Heart right ventricle (tissue), 16 donors: Measurements from ENCODE around the gene HYAL1. TPM values are rescaled to one million over a fixed set of nuclear protein-coding genes. Genes with fewer than 3 reads are reported as not detected.

ENCODE experiments used
- ATAC-seq, 8 donors: fragments of 200-7000 bp; cut with Tn5 transposase; one replicate each; pipeline ENCODE4 v1.9.1; 2020; ENCODE audit warnings: mild to moderate bottlenecking in 8 of 8, moderate library complexity in 8 of 8, moderate number of reproducible peaks in 1 of 8
- DNase-seq, 2 donors: peaks; one replicate each; pipeline ENCODE4 v3.0.0-alpha.2; 2020
- H3K27ac ChIP-seq, 10 donors: fragments of 200-600 bp; sonication (generic) in 2 of 10; one replicate each; pipeline versions ENCODE4 v1.5.0 to v1.8.0; 2020 to 2022; ENCODE audit warnings: mild to moderate bottlenecking in 3 of 10
- H3K27me3 ChIP-seq, 7 donors: fragments of 200-600 bp; one replicate each; pipeline ENCODE4 v1.8.0; 2021 to 2022; ENCODE audit warnings: mild to moderate bottlenecking in 2 of 7
- H3K36me3 ChIP-seq, 9 donors: fragments of 200-600 bp; sonication (generic) in 1 of 9; one replicate each; pipeline versions ENCODE4 v1.5.0 to v1.8.0; 2020 to 2022; ENCODE audit warnings: mild to moderate bottlenecking in 2 of 9
- H3K4me1 ChIP-seq, 9 donors: fragments of 200-600 bp; sonication (generic) in 1 of 9; one replicate each; pipeline versions ENCODE4 v1.5.0 to v1.8.0; 2020 to 2022; ENCODE audit warnings: mild to moderate bottlenecking in 4 of 9
- H3K4me3 ChIP-seq, 10 donors: fragments of 200-600 bp; sonication (generic) in 2 of 10; one replicate each; pipeline versions ENCODE4 v1.5.0 to v1.8.0; 2020 to 2022; ENCODE audit warnings: mild to moderate bottlenecking in 7 of 10, moderate library complexity in 2 of 10
- H3K9me3 ChIP-seq, 11 donors: fragments of 200-600 bp in 10 of 11; sonication (generic) in 2 of 11; one replicate each; pipeline versions ENCODE4 v1.5.0 to v1.8.0; 2013 to 2022; ENCODE audit warnings: mild to moderate bottlenecking in 2 of 11, control low read depth in 1 of 11, moderate library complexity in 1 of 11
- WGBS, 2 donors: extraction: QIAGEN DNeasy Blood & Tissue Kit; methylation state at CpG; one replicate each; pipeline ENCODE4 v1.1.7; 2013; ENCODE audit warnings: inconsistent platforms in 1 of 2; 5-methylcytosine and 5-hydroxymethylcytosine counted together
- intact Hi-C, 10 donors: fragments of 100-400 bp; cut with DNase I; formaldehyde crosslinking; loops; one replicate each; pipeline versions ENCODE4 v1.11.1 to v1.14.2; 2022
- polyA plus RNA-seq, 2 donors: library from polyadenylated mRNA; stranded (reverse); fragments of 200-250 nt; gene quantifications; one replicate each; pipeline ENCODE4 v1.2.3, GENCODE V29; 2013
- total RNA-seq, 10 donors: library from RNA; stranded (reverse); fragmentation: NEBNext Ultra II Directional in 3 of 10; extraction: Animal tissue kit (Norgen Biotek cat#: 25700) in 3 of 10; gene quantifications; one replicate each; pipeline versions ENCODE4 v1.2.1 to v1.2.4, GENCODE V29; 2021 to 2023
- TF ChIP-seq, protein P1 (sequence below), 9 donors: fragments of 200-600 bp; sonication (generic) in 2 of 9; IDR thresholded peaks; one replicate each; pipeline versions ENCODE4 v1.5.0 to v1.8.0; 2021 to 2022; ENCODE audit warnings: antibody characterized with exemption in 9 of 9, mild to moderate bottlenecking in 5 of 9, moderate library complexity in 1 of 9
- donor health status: Arrhythmogenic right ventricular cardiomyopathy.
- donor health status: ischemic (EF 13 %, LVEDD 7.1; RV severe dilation, severe dysfunction).
- donor health status: healthy with polysubstance abuse.
- donor health status: DM: no; HTN: yes; CAD: no.
- donor health status: DM: no; HTN: no; CAD: no.
- donor health status: ischemic (EF 25% LVEDD 6.9; RV normal size, moderate dysfunction).
- donor health status: ischemic (EF 25% LVEDD 5.7; RV mildly dilated, moderate dysfunction).
- donor health status: healthy.
- donor health status: DM: yes; HTN: yes; CAD: no.
- donor health status: Ischemic cardiomyopathy.
- donor health status: ischemic (EF 35%, LVEDD 5.7; RV mildly dilated, moderate dysfunction).
- donor health status: nonischemic (EF 11% LVEDD 7.7; RV severe dilation, severe dysfunction).
- donor health status: DM: yes; HTN: yes; CAD: no.
- donor health status: PGD.
- donor health status: ischemic (EF 29% LVEDD 5.4; RV normal size, mild dysfunction).
- donor health status: nonischemic (EF 23%, LVEDD 6.1; RV moderate dilation, normal function).

Gene HYAL1
- total and polyA plus RNA-seq, 12 donors: 41.0 to 120 (median 66.7) TPM

GRCh38 chr3:50269977-50270413, 33.4 kb downstream of the HYAL1 start:
- Histone ChIP-seq H3K27ac (peak overlapping the region in 6 of 10 donors; percentile 45 to 98 (median 95)), H3K4me3 (peak overlapping the region in 4 of 10 donors; percentile 8 to 71 (median 54)), H3K9me3 (no peaks in the 10 kb centered on the region), H3K36me3 (no peaks in the 10 kb centered on the region), H3K27me3 (peaks cover 0 to 33% (median 6%) of the 10 kb centered on the region in 7 donors), H3K4me1 (peaks cover 13 to 77% (median 59%) of the 10 kb centered on the region in 9 donors)
- TF ChIP-seq, protein P1, sequence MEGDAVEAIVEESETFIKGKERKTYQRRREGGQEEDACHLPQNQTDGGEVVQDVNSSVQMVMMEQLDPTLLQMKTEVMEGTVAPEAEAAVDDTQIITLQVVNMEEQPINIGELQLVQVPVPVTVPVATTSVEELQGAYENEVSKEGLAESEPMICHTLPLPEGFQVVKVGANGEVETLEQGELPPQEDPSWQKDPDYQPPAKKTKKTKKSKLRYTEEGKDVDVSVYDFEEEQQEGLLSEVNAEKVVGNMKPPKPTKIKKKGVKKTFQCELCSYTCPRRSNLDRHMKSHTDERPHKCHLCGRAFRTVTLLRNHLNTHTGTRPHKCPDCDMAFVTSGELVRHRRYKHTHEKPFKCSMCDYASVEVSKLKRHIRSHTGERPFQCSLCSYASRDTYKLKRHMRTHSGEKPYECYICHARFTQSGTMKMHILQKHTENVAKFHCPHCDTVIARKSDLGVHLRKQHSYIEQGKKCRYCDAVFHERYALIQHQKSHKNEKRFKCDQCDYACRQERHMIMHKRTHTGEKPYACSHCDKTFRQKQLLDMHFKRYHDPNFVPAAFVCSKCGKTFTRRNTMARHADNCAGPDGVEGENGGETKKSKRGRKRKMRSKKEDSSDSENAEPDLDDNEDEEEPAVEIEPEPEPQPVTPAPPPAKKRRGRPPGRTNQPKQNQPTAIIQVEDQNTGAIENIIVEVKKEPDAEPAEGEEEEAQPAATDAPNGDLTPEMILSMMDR (IDR thresholded peaks at IDR 0.05): no peak
- ATAC-seq: no peak
- intact Hi-C loops: loop anchor here in 5 of 10 donors (2.0 to 10.0 kb wide), 8 partner anchors 41 to 148 kb away; partner anchors contain the start of genes HYAL2 (in 2 of the 5), GNAT1 (in 1 of the 5) and TUSC2 (in 1 of the 5)
- 87 to 88% methylated on average over 8 of the region's 8 CpGs for WGBS, 2 donors
- no peak for DNase-seq

DNA sequence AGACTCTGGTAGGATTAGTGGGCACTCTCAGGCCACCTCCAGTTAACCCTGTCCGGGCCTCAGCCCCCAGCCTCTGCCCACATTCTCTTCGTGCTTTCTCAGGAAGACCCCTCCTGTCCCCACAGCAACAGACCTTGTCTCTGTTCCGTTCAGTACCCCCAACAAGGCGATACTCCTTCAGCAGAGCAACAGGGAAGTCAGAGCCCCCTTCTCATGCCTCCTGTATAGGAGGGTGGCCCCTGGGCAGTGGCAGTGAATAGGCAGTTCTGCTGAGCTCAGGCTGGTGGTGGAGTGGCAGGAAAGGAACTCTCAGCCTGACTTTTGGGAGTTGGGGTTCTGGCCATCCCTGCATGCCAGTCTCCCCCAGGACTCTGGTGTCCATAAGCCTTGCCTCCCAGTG, 33.9 kb downstream of the HYAL1 start:
- DNase-seq (peak in 1 of 2 donors; percentile 20), ATAC-seq (no peak)
- intact Hi-C loops: loop anchor here in 1 of 10 donors (10.0 kb wide), 1 partner anchor 55 kb away; the partner anchor contains the start of genes HYAL2 and TUSC2
- TF ChIP-seq, protein P1 (IDR thresholded peaks at IDR 0.05): no peak
- H3K4me3 ChIP-seq: peak overlapping the region in 9 of 10 donors; percentile 14 to 71 (median 34)
- peaks cover 18 to 77% (median 62%) of the 10 kb centered on the region in 9 donors for H3K4me1 ChIP-seq
- H3K9me3 ChIP-seq: no peaks in the 10 kb centered on the region
- H3K27me3 ChIP-seq: peaks cover 0 to 27% (median 2%) of the 10 kb centered on the region in 7 donors
- 73 to 77% methylated on average over 4 of the region's 4 CpGs for WGBS, 2 donors
- H3K36me3 ChIP-seq: no peaks in the 10 kb centered on the region
- peak overlapping the region in 9 of 10 donors; percentile 45 to 98 (median 90) for H3K27ac ChIP-seq

- ATAC-seq (peak; percentile 3 to 67 (median 30)), DNase-seq (peak; percentile 66 to 68)
- TF ChIP-seq, protein P1 (IDR thresholded peaks at IDR 0.05): no peak
- no peaks in the 10 kb centered on the region for H3K9me3 ChIP-seq
- peak within 1 kb of the TSS in 9 of 10 donors; percentile 47 to 71 (median 63) for H3K4me3 ChIP-seq
- intact Hi-C loops: loop anchor here in 1 of 10 donors (10.0 kb wide), 1 partner anchor 56 kb away; the partner anchor contains the start of genes HYAL2 and TUSC2
- H3K27ac ChIP-seq: peak within 1 kb of the TSS in 9 of 10 donors; percentile 58 to 98 (median 94)
- peaks cover 20 to 77% (median 62%) of the 10 kb centered on the region in 9 donors for H3K4me1 ChIP-seq
- H3K36me3 ChIP-seq: no peaks in the 10 kb centered on the region
- WGBS, 2 donors: 36 to 42% methylated on average over 21 of the region's 21 CpGs
- H3K27me3 ChIP-seq: peaks cover 0 to 22% (median 0%) of the 10 kb centered on the region in 7 donors
Measured at GRCh38 chr3:50268703-50269451, 34.5 kb downstream of the HYAL1 start, which contains the start of gene SEMA3B. TSS of gene SEMA3B (plus strand) at chr3:50269147. CDS start at chr3:50269241, 94 bp downstream.

- TF ChIP-seq, protein P1 (IDR thresholded peaks at IDR 0.05): no peak
- DNase-seq: no peak
- H3K9me3 ChIP-seq: no peaks in the 10 kb centered on the region
- H3K27ac ChIP-seq: peak overlapping the region in 9 of 10 donors; percentile 58 to 98 (median 94)
- peaks cover 0 to 16% (median 0%) of the 10 kb centered on the region in 7 donors for H3K27me3 ChIP-seq
- H3K4me3 ChIP-seq: peak overlapping the region in 6 of 10 donors; percentile 47 to 71 (median 64)
- H3K36me3 ChIP-seq: no peaks in the 10 kb centered on the region
- ATAC-seq: peak in 1 of 8 donors; percentile 0
- 50 to 54% methylated on average over 3 of the region's 3 CpGs for WGBS, 2 donors
- intact Hi-C loops: loop anchor here in 1 of 10 donors (10.0 kb wide), 1 partner anchor 57 kb away; the partner anchor contains the start of genes HYAL2 and TUSC2
- H3K4me1 ChIP-seq: peaks cover 20 to 75% (median 57%) of the 10 kb centered on the region in 9 donors
Measured at GRCh38 chr3:50268276-50268675, 35.1 kb downstream of the HYAL1 start.
